Measurements from ENCODE around the gene GRB10. TPM values are rescaled to one million over a fixed set of nuclear protein-coding genes. Genes with fewer than 3 reads are reported as not detected.
"Not testable (repeated sequence)": the region's sequence is repeated elsewhere in the genome, so short reads cannot be mapped to it uniquely, and the experiment has no call there.

GRB10 gene
- total RNA-seq, 1 experiment from 2014 or later: 24.7 TPM

DNA sequence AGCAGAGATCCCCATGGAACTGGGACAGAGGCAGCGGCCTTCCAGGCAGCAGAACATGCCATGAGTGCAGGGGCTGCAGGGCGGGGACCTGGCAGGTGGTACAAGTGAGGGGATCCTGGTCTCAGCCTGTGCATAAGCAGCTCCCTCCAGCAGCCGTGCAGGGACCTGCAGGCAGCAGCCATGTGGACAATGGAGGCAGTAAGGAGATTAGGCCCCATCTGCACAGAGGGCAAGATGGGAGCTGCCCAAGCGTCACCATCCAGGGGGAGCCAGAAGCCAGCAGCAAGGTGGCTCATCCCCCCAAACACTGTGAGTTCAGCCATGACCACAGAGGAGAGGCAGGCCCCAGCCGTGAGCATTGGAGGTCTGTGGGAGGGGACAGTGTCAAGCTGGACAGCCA lies 220.6 kb downstream of the GRB10 start:
- DNase-seq (ENCODE audit: extremely low read depth, low read depth): no peak

DNA sequence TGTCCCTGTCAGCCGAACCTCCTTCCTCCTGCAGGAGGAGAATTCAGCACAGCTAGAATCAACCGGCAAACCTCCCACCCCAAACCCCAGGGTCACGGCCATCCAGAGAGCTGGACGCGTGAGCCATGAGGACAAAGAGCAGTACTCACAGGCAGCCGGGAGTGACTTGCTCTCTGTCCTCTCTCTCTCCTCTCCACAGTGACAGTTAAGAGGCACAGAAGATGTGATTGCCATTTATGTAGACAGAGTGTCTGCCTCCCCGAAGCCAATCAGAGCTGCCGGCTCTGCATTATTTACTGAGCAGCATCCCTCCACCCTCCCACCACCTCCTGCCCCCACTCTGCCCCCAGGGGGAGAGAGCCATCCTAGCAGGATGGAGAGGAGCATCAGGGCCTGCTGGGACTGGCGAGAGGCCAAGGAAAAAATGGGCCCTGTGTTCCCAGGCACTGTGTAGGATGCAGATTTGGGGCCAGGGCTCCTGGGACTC lies 221.8 kb downstream of the GRB10 start:
- no peak for DNase-seq (ENCODE audit: extremely low read depth, low read depth)

DNA sequence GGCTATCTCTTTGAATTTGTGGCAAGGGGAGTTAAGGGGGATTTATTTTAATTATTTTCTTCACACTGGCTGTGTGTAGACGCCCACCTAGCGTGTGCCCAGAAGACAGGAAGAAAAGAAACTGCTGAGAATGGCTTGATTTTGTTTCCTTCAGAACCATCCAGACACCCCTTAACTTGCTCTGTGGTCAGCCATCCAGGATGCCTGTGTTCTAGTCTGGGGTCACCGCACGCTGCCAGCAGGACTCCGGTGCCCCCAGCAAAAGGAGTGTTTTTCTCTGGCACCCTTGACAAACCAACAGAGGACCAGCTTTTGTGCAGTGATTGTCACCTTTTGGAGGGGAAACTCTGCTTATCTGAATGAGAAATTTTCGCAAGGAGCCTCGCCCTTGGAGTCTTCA lies 222.8 kb downstream of the GRB10 start:
- DNase-seq (ENCODE audit: extremely low read depth, low read depth): no peak

DNA sequence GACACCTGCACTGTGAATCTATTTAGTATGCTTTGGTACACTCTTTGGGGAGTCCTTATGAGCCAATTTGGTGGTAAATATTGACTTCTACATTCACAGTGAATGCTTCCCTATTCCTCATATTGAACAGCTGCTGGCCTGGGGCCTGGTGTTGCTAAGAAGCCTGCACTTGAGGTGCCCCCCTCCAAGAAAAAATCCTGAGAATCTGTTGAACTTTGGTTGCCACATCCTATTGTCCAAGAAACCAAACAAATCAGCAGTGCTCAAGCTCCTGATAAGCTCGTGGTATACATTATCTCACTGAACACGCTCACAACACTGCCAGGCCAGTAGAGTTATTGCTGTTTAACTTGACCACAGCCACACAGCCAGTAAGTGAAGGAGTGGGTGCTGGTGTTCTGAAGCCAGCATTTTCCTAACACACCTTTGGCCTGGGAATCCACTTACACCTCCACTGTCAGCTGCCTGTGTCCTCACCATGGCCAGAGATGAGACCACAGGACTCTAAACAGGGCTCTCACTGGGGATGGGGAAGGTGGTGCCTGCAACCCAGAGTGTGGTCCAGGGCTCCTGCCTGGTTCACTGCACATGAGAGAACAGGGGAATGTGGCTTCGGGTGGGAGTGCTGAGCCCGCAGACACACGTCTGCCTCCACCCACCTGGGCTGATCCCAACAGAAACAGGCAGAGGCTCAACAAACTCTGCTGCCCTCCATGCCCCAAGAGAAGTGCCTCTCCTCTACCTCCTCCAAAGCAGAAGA lies 224.2 kb downstream of the GRB10 start:
- DNase-seq (ENCODE audit: extremely low read depth, low read depth): no peak

DNA sequence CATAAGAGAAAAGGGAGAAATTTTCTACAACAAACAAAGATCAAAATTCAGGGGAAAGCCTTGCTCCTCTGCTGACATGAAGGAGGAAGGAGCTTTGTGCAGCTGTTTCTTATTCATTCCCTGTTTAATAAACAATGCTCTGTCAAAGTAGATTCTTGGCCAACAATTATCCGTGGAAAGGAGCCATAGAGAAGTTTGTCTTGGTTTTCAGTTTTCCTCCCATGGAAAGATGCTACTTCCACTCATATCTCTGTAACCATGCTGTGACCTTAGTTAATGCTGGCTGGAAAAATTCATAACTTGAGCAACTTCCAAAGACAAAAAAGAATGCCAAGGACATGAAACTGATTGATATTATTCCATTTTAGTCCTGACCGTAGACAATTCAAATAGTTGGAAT lies 225.6 kb downstream of the GRB10 start:
- DNase-seq (ENCODE audit: extremely low read depth, low read depth): no peak

DNA sequence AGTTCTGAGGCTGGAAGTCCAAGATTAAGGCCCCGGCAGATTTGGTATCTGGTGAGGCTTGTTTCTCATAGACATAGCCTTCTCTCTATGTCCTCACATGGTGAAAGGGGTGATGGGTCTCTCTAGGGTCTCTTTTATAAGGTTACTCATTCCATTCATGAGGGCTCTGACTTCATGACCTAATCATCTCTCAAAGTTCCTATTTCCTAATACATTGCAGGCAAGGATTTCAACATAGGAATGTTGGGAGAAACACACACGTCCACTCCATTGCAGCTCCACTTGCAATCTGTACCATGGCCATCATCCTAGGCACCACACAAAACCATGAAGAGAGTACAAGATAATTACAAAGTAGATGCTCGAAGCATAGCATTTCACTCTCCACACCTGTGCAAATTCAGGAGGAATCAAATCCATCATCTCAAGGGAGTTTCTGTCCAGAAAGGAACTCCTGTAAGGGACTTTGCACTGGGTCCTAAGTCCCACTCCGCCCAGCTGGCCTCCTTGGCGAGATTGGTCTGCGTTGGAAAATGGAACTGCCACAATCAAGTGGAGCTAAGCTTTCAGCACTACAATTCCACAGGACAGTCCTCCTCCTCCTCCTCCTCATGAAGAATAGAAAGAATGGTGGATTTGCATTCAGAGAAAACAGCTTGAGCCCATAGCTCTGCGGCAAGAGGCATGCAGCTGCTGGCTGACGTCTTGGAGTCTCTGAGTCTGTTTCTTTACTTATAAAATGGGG lies 226.3 kb downstream of the GRB10 start:
- DNase-seq (ENCODE audit: extremely low read depth, low read depth): no peak

DNA sequence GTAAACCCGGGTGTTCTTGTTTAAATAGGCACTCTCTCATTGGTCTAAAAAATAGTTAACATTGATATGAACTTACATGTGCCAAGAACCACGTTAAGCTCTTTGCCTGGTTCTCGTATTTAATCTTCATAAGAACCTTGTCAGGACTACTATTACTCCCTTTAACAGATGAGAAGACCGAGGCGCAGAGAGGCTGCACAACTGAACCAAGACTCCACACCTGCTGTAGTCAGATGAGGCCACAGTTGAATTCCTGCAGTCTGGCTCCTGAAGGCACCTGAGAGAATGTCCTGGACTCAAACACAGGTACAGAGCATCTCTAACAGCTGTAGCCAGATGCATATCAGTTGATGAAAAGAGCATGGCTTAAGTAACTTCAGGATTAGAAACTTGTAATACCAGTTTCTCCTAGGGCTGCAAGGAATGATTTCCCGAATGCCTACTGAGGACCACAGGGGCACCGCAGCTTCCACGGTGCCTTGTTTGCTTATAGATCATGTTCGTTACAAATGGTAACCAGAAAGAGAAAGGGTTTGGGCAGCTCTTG lies 227.0 kb downstream of the GRB10 start:
- DNase-seq (ENCODE audit: extremely low read depth, low read depth): no peak

DNA sequence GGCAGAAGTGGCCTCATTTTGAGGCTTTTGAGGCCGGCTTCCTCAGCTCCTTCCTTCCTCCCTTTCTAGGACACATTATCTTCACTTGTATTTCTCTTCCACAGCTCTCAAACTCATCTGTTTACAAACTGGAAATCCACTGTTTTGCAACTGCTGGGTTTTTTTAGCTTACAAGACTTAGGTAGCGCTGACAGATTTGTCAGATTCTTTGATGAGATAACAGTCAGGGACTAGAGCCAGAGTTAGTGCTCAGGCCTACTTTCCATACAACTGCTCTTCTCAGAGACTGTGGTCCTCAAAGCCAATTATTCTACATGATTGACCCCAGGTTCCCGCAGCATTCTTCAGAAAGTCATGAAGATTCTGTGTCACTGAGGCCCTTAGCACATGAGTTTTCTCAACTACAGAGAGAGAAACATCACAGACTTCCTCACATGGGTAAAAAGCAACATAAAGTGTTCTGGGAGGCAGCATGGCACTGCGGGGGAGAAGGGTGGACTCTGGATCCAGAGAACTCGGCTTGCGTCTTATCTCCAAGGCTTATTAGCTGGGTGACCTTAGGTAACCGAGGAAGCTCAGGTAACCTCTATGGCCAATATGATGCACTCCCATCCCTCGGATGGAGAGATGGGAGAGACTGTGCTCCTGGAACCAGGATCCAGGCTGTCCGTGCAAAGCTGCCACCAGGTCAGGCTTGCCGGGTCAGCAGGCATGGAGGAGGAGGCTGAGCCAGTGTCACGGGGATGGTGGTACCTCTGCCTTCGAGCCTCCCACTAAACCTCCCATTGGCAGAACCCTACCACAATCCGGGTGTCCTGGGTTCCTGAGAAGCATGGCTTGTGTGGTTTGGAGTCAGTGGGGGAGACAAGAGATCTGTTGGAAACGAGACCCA lies 228.0 kb downstream of the GRB10 start:
- no peak for DNase-seq (ENCODE audit: extremely low read depth, low read depth)

DNA sequence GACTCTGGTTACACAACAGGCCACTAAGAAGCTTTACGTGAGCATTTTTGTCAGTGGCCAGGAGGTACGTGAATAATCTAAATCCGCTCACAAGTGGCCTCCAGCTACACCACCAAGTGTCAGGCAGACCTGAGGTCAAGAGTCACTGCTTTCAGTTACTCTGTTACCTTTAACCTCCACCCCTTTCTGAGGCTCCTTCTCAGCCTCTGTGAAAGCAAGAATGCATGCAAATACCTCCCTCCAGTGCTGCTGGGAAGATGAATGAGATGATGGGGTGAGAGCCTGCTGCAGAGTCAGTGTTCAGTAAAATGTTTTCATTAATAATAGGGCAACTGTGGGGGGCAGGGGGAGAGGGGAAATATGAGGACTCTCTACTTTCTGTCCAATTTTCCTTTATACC lies 228.7 kb downstream of the GRB10 start:
- DNase-seq (ENCODE audit: extremely low read depth, low read depth): no peak

DNA sequence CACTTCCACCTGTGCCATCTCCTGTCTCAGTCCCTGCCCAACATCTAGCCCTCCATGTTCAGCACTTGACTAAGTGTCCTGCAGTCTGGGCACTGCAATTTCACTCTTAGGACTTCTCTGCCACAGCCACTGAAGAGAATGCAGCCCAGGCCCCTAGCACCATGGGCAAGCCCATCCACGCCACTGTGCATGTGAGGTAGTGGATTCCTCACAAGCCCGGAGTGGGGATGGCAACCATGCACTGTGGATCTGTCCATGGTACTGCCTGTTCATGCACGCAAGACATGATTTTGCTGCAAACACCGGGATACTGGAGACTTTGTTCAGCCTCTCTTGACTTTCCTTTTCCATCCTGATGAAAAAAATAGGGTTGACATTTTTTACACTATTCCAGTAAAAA lies 229.8 kb downstream of the GRB10 start:
- DNase-seq (ENCODE audit: extremely low read depth, low read depth): no peak

DNA sequence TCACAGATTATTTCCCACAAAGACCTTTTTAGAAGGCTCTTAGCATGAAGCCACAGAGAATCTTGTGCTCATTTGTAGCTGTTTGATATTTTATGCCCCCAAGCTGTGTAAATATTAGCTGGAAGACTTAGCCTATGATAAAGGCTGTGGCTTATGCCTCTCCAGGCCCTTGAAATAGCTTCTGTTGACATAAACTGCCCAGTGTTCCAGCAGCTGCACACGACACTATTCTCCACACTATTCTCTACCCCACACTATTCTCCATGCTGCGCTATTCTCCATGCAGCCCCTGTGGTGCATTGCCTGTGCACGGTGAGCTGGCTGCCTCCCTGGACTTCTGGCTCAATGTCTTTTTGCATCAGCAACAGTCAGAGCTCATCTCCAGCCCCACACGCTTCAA lies 230.6 kb downstream of the GRB10 start:
- DNase-seq (ENCODE audit: extremely low read depth, low read depth): no peak

DNA sequence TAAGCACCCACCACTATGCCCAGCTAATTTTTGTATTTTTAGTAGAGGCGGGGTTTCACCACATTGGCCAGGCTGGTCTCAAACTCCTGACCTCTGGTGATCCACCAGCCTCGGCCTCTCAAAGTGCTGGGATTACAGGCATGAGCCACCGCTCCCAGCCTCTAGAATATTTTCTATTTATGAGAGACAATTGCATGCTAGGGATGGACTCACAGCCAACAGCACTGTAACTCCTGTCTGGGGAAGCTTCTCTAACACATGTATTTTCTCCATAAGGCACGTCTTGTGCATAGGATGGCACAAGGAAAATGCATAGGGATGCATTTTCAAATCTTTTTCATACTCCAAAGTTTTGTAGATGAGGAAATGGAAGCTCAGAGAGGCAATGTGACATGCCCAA lies 237.1 kb downstream of the GRB10 start:
- not testable (repeated sequence) for DNase-seq (ENCODE audit: extremely low read depth, low read depth)

DNA sequence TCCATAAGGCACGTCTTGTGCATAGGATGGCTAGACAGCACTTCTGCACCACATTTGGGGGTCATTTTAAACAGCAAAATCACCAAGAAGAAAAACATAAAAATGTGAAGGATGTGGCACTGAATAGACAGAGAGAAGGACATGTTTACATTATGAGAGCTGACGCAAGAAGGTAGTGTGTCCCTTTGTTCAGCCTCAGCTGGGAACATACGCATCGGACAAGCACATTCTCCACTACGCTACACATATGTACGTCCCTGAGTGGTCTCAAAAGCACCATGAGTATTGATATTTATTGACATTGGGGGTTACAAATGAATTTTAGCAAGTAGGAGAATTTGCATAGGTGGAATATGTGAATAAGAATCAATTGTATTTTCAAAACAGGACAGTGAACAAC lies 237.7 kb downstream of the GRB10 start:
- no peak for DNase-seq (ENCODE audit: extremely low read depth, low read depth)

DNA sequence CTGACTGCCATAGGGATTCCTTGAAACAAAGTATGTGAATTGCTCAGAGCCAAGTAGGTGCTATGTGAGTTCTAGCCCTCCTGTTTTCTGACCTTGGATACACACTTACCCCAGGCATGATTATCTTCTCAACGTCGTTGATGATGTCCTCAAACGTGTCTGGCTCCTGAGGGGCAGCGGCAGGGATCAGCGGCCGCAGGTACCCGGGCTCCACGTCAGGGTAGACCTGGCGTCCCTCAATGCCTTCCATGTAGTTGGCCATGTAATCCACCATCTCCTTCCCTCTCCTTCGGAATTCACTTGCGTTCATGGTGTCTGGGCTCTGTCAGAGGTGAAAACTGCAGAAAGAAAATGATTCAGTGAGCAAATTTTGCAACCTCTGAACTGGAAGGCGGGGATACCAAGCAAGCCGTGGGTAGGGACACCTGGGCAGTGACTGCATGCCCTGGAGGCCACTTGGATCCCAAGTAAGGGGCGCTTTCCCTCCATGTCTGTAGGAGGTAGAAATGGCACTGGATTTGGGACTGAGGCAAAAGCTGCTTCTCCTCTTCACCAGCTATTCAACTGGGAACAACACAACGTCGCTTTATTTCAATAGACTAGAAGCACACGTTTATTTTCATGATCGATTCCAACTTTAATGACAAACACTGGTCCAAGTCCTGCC lies 238.8 kb downstream of the GRB10 start:
- no peak for DNase-seq (ENCODE audit: extremely low read depth, low read depth)

DNA sequence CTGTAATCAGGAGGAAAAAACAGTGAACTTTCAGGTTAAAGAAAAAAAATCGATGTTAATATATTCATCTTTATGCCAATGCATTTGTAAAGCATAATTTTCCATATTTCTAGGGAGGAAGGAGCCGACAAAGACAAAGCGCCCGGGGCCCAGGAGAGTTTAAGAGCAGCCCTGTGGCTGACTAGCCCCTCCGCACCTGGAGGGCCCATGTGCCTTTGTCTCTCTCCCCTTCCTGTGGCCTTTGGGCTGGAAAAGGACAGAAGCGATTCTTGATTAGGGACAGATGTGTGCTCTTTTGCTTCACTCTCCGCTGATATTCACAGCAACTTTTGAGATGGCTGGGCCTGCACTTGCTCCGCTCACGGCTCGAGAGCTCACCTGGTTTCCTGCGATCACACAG lies 240.6 kb downstream of the GRB10 start:
- DNase-seq (ENCODE audit: extremely low read depth, low read depth): no peak

DNA sequence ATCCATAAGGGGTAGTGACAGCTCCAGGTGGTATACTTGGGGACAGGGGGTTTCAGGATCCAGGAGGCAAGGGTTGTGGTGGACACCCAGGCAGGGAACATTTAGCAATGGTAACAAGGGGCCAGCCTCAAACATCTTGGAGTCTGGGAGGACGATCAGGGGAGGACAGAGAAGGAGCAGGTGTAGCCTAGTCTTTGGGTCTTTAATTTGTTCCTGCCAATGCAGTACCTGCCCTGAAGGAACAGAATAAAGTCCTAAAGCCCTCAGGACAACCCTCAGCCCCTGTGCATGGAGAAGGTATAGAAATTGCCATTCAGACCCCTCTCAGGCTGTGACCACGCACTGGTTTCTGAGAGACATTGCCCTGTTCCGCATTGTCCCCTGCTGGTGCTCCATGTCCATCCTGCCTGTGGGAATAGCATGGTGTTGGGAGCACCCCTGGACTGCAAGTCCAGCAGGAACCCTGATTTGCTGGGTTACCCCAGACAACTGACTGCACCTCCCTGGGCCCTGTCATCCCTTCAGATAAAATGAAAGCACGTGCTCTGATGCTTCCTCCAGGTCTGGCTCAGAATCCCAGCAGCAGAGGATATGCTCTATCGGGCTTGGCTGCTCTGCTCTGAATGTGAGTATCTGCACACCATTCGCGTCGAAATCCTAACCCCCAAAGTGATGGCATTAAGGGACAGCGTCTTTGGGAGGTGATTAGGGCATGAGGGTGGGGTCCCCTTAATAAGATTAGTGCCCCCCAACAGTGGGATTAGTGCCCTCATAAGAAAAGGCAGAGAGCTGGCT lies 241.7 kb downstream of the GRB10 start:
- DNase-seq (ENCODE audit: extremely low read depth, low read depth): no peak
